HG02610 (cell line): ENCODE measurements around the gene BCL2.

Experiments used
- ATAC-seq: cut with Tn5 transposase; IDR thresholded peaks from one replicate; pipeline ENCODE4 v1.9.1; 2021; ENCODE audit warnings: mild to moderate bottlenecking, moderate library complexity; ENCODE audit not compliant: unreplicated experiment

BCL2 gene

GRCh38 chr18:63329431-63330145 lies 10.0 kb upstream of the BCL2 start:
- ATAC-seq, result no peak

DNA sequence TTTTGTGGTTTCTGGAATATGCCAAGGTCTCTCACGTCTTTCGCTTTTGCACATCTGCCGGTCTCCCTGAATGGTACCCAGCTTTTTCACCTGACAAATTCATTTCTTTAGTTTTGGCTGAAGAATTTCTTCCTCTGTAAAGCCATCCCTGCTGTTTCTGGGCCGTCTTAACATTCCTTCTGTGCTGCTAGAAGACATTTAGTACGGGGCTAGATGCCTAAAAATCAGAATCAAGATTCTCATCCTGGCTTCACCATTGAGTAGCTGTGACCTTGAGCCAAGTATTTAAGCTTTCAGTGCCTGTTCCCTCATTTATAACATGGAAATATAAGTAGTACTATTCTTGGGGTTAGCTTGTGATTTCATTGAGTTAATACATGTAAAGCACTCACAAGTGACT lies 6.4 kb upstream of the BCL2 start:
- ATAC-seq, result no peak

GRCh38 chr18:63325086-63325686 lies 5.6 kb upstream of the BCL2 start:
- ATAC-seq, result no peak

DNA sequence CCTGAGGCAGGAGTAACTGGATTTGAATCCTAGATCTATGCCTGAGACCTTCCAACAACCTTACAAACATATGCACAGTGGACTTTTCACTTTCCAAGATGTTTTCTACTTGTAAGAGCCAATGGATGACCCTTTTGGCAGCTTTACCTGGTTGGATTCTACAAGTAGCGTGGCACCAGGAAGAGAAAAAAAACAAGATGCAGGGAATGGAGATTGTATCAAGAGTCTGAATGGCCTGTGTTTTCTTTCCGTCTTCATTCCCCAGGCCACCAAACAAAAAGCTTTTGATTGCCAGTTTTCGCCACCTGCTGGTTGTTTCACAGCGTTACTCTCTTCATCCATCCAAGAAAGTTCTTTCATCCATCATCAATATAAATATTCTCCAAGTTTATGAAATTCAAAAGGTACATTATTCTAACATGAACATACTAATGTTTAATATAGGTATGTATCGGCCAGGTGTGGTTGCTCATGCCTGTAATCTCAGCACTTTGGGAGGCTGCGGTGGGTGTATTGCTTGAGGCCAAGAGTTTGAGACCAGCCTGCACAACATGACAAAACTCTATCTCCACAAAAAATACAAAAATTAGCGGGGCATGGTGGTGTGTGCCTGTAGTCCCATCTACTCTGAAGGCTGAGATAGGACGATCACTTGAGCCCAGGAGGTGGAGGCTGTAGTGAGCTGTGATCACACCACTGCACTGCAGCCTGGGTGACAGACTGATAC lies 3.5 kb upstream of the BCL2 start:
- no peak for ATAC-seq

- ATAC-seq, result no peak
Observed at GRCh38 chr18:63322206-63322605, 2.6 kb upstream of the BCL2 start.

GRCh38 chr18:63321291-63321690 lies 1.7 kb upstream of the BCL2 start:
- no peak for ATAC-seq

- ATAC-seq, result no peak
Observed at GRCh38 chr18:63320975-63321265, 1.4 kb upstream of the BCL2 start.

GRCh38 chr18:63320123-63320974 lies 780 bp upstream of the BCL2 start:
- peak; percentile 64 for ATAC-seq

DNA sequence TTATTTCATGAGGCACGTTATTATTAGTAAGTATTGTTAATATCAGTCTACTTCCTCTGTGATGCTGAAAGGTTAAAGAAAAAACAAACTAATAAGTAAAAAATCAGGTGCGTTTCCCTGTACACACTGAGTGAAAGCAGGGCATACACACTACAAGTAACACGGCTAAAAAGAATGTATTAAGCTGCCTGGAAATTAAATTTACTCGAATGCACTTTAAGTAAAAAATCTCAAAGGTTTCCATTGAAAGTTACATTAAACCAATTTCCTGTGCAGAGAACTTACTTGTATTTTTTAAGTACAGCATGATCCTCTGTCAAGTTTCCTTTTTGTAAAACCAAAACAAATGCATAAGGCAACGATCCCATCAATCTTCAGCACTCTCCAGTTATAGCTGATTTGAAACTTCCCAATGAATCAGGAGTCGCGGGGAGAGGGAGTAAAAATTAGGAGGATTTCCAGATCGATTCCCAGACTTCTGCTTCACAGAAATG lies 633 bp downstream of the BCL2 start:
- no peak for ATAC-seq

DNA sequence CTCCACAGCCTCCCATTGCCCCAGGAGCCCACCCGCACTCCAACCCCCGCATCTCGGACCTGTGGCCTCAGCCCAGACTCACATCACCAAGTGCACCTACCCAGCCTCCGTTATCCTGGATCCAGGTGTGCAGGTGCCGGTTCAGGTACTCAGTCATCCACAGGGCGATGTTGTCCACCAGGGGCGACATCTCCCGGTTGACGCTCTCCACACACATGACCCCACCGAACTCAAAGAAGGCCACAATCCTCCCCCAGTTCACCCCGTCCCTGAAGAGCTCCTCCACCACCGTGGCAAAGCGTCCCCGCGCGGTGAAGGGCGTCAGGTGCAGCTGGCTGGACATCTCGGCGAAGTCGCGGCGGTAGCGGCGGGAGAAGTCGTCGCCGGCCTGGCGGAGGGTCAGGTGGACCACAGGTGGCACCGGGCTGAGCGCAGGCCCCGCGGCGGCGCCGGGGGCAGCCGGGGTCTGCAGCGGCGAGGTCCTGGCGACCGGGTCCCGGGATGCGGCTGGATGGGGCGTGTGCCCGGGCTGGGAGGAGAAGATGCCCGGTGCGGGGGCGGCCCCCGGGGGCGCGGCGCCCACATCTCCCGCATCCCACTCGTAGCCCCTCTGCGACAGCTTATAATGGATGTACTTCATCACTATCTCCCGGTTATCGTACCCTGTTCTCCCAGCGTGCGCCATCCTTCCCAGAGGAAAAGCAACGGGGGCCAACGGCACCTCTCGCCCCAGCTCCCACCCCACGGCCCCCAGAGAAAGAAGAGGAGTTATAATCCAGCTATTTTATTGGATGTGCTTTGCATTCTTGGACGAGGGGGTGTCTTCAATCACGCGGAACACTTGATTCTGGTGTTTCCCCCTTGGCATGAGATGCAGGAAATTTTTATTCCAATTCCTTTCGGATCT lies 1.3 kb downstream of the BCL2 start:
- peak; percentile 34 for ATAC-seq

DNA sequence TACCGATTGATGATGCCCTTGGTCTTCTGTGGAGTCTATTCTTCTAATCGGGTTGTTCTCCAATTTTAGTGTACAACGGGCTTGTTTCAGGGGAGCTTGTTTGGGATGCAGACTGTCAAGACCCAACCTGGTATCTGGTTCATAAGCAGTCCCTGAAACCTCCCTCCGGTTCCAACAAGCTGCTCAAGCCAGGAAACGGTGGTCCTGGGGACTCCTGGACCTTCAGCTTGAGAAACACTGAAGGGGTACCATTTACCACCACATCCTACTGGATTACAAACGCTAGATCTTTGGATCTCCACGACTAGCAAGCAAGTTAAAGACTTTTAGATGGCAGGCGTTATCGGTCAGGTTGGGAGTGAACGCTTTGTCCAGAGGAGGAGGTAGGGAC lies 2.0 kb downstream of the BCL2 start:
- no peak for ATAC-seq

- peak; percentile 23 for ATAC-seq
Observed at GRCh38 chr18:63316612-63317555, 2.7 kb downstream of the BCL2 start.

- no peak for ATAC-seq
Observed at GRCh38 chr18:63315876-63316275, 3.7 kb downstream of the BCL2 start.

- no peak for ATAC-seq
Observed at GRCh38 chr18:63315131-63315662, 4.4 kb downstream of the BCL2 start.

DNA sequence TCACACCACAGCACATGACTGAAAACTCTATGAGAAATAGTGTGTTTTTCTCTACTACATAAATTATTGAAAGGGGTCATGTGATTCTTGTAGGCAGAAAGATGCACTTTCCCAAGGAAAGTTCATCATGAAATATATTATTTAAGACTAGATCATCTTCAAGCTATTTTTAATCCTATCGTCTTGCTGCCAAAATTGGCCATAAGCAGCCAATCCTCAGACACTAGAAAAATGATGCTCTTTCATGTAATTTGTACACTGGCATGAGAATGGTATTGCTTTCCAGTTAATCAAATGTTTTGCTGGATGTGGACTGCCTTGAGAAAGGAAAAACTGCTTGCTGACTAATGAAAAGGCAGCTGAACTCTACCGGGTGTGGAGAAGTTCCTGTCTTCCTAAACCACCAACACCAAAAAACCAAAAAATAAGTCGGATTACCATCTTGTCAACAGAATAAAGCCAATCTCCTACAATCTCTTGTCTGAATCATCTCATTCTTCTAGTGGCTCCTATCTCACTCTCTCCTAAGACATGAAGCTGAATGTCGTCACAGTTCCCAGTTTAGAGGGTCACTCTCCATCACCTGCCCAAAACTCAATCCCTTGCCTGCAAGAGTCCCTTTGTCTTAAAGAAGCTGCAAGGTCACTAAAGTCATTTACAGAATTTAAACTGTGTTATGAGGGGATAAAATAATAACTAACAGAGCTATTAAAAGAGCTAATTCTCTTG lies 5.3 kb downstream of the BCL2 start:
- no peak for ATAC-seq

GRCh38 chr18:63313396-63313917 lies 6.1 kb downstream of the BCL2 start:
- no peak for ATAC-seq

GRCh38 chr18:63312737-63313395 lies 6.7 kb downstream of the BCL2 start:
- peak; percentile 14 for ATAC-seq
